Measurements from ENCODE around the gene NAA50.

- TF ChIP-seq DR1 (CRISPR knock-in tag; IDR thresholded peaks at IDR 0.05) (no peak), ZBTB39 (CRISPR knock-in tag; IDR thresholded peaks at IDR 0.05) (no peak)
Observed at GRCh38 chr3:113696658-113697499, 49.2 kb downstream of the NAA50 start.

Measured in HepG2 (cell line).